H1 (cell line): Measurements from ENCODE around the gene PTBP1. TPM values are rescaled to one million over a fixed set of nuclear protein-coding genes. Genes with fewer than 3 reads are reported as not detected.

Source experiments
- EZH2 ChIP-seq: fragments of 200-600 bp; sonication (generic); IDR thresholded peaks from 2 replicates; pipeline ENCODE4 v1.7.1; 2012; ENCODE audit warnings: low read depth, mild to moderate bottlenecking, moderate library complexity, low read length, inconsistent platforms; ENCODE audit not compliant: severe bottlenecking
- polyA plus RNA-seq, 7 experiments: library from polyadenylated mRNA; depleted of rRNA in 3 of 7; stranded (reverse) in 5 of 7; unstranded in 2 of 7; fragments of >200 nt in 5 of 7; fragments of 200-250 nt in 2 of 7; gene quantifications; 1 replicate in 5 of 7; 2 replicates in 1 of 7; 4 replicates in 1 of 7; pipeline versions ENCODE4 v1.2.1 to v1.2.3, GENCODE V29; 2011 to 2013; ENCODE audit warnings: missing spikeins in 2 of 7, mixed read lengths in 2 of 7
- total RNA-seq: library from RNA; stranded (reverse); fragmentation: NEBNext Ultra II Directional; extraction: Animal tissue kit (Norgen Biotek cat#: 25700); gene quantifications from 2 replicates; pipeline ENCODE4 v1.2.1, GENCODE V29; 2021

Gene PTBP1
- total and polyA plus RNA-seq, 2 of the 8 experiments (the other 6 are each of a cell fraction or from before 2014, with no cell fraction given) = 528 to 888 TPM

- no peak for TF ChIP-seq EZH2
Measured at GRCh38 chr19:772730-773436, 24.4 kb upstream of the PTBP1 start (continued).
